ENCODE data around the gene USF3.

- TF ChIP-seq FOSL1 (IDR thresholded peaks at IDR 0.05; ENCODE audit: insufficient read depth, low read depth, low read length) = no peak
- no peak for TF ChIP-seq ZNF274 (IDR thresholded peaks at IDR 0.05; ENCODE audit: borderline replicate concordance, extremely low read depth, low read length)
- no peak for TF ChIP-seq CREB1 (IDR thresholded peaks at IDR 0.05)
- TF ChIP-seq CTCF (IDR thresholded peaks at IDR 0.05; ENCODE audit: control extremely low read depth in 1 of 3, insufficient read depth in 1 of 3, low read depth in 1 of 3, low read length in 3 of 3) = no peak
- no peak for TF ChIP-seq POLR2A (IDR thresholded peaks at IDR 0.05; ENCODE audit: control extremely low read depth in 1 of 2, low read depth in 2 of 2, low read length in 2 of 2)
Measured at GRCh38 chr3:113741086-113741485, 44.6 kb upstream of the USF3 start.

All from H1 (cell line).